ENCODE results near the gene IFNL1.

DNA sequence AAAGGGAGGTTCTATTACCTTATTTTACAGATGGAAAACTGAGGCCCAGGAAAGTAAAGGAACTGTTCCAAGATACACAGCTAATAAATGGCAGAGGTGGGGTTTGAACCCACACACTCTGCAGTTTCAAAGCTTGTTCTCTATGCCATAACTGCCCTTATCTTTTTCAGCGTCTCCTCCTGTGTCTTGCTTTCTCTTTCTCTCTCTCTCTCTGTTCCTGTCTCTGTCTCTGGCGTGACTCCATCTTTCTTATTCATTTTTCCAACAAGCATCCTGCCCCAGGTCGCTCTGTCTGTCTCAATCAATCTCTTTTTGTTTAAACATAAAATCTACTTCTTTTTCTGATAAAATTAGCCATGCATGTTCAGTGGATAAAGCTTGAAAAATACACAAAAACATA is 44.4 kb upstream of the IFNL1 start:
- TF ChIP-seq, protein P1, sequence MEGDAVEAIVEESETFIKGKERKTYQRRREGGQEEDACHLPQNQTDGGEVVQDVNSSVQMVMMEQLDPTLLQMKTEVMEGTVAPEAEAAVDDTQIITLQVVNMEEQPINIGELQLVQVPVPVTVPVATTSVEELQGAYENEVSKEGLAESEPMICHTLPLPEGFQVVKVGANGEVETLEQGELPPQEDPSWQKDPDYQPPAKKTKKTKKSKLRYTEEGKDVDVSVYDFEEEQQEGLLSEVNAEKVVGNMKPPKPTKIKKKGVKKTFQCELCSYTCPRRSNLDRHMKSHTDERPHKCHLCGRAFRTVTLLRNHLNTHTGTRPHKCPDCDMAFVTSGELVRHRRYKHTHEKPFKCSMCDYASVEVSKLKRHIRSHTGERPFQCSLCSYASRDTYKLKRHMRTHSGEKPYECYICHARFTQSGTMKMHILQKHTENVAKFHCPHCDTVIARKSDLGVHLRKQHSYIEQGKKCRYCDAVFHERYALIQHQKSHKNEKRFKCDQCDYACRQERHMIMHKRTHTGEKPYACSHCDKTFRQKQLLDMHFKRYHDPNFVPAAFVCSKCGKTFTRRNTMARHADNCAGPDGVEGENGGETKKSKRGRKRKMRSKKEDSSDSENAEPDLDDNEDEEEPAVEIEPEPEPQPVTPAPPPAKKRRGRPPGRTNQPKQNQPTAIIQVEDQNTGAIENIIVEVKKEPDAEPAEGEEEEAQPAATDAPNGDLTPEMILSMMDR (IDR thresholded peaks at IDR 0.05) = no peak
- TF ChIP-seq POLR2A (IDR thresholded peaks at IDR 0.05) = no peak

Measured in right lobe of liver (tissue), 4 donors.